GM12878 (cell line): Measurements from ENCODE around the gene CACNA1B. TPM values are rescaled to one million over a fixed set of nuclear protein-coding genes. Genes with fewer than 3 reads are reported as not detected.
"Not testable (repeated sequence)": the region's sequence is repeated elsewhere in the genome, so short reads cannot be mapped to it uniquely, and the experiment has no call there.

Source experiments
- ATAC-seq: fragments of 200-7000 bp; cut with Tn5 transposase; 3 replicates; pipeline ENCODE4 v1.9.1; 2020; ENCODE audit warnings: mild to moderate bottlenecking, moderate library complexity
- BruUV-seq: library from RNA; stranded (reverse); fragments of 400-500 nt; replicated peaks from 2 replicates; lab custom pipeline; 2021; lab: Mats Ljungman, UMichigan
- CTCF ChIA-PET: fragments of 300-600 bp; sonication (Branson Sonifier 250); formaldehyde crosslinking; extraction: SDS; loops from one replicate; lab custom pipeline; 2021; ENCODE audit warnings: inconsistent platforms; lab: Yijun Ruan, JAX
- POLR2A ChIA-PET: fragments of 350-600 bp; formaldehyde crosslinking; extraction: SDS; loops from one replicate; lab custom pipeline; 2021; ENCODE audit warnings: inconsistent platforms; lab: Charles Lee
- RAD21 ChIA-PET: fragments of 300-600 bp; sonication (Branson Sonifier 250); formaldehyde crosslinking; loops from one replicate; lab custom pipeline; 2023; ENCODE audit warnings: antibody characterized with exemption; ENCODE audit not compliant: unreplicated experiment; lab: Charles Lee
- SMC1A ChIA-PET: fragments of 300-600 bp; sonication (Branson Sonifier 250); formaldehyde crosslinking; loops from one replicate; lab custom pipeline; 2023; ENCODE audit not compliant: unreplicated experiment, uncharacterized antibody; lab: Charles Lee
- DNase-seq: peaks from one replicate; pipeline ENCODE4 v3.0.0-alpha.2; 2011; ENCODE audit warnings: low read depth, low spot score
- FAIRE-seq: peaks from 3 replicates; lab custom pipeline; 2011; peaks lifted over from hg19 to GRCh38; lab: Jason Lieb, UNC
- H2AFZ ChIP-seq: 2 replicates; pipeline ENCODE4 v1.6.0; 2011; ENCODE audit warnings: low read depth, low read length, control low read depth; ENCODE audit not compliant: control insufficient read depth
- H3K27ac ChIP-seq: 2 replicates; pipeline ENCODE4 v1.5.1; 2011; ENCODE audit warnings: control low read depth; ENCODE audit not compliant: control insufficient read depth, insufficient read depth
- H3K27me3 ChIP-seq, 2 experiments: replicated peaks in 1 of 2; 2 replicates each; pipeline versions ENCODE4 v1.6.0 to v1.6.1; 2011; ENCODE audit warnings: low read length in 1 of 2; ENCODE audit not compliant: control insufficient read depth in 2 of 2, insufficient read depth in 2 of 2
- H3K36me3 ChIP-seq, 2 experiments: 2 replicates each; pipeline ENCODE4 v1.5.1; 2011; ENCODE audit warnings: low read length in 1 of 2; ENCODE audit not compliant: control insufficient read depth in 2 of 2, insufficient read depth in 2 of 2
- H3K4me1 ChIP-seq: 2 replicates; pipeline ENCODE4 v1.6.1; 2011; ENCODE audit warnings: mild to moderate bottlenecking, low read length, moderate library complexity, mixed read lengths; ENCODE audit not compliant: control insufficient read depth, insufficient read depth
- H3K4me2 ChIP-seq: 2 replicates; pipeline ENCODE4 v1.6.0; 2011; ENCODE audit warnings: control low read depth; ENCODE audit not compliant: control insufficient read depth, insufficient read depth
- H3K4me3 ChIP-seq: fragments of 200-600 bp; sonication (generic); 2 replicates; pipeline ENCODE4 v1.5.1; 2016
- H3K79me2 ChIP-seq: 2 replicates; pipeline ENCODE4 v1.6.0; 2011; ENCODE audit warnings: low read length; ENCODE audit not compliant: control insufficient read depth, insufficient read depth
- H3K9ac ChIP-seq: 2 replicates; pipeline ENCODE4 v1.8.0; 2011; ENCODE audit warnings: low read length, control low read depth, mixed read lengths; ENCODE audit not compliant: control insufficient read depth, insufficient read depth
- H3K9me3 ChIP-seq: replicated peaks from 3 replicates; pipeline ENCODE4 v1.5.1; 2011; ENCODE audit warnings: mild to moderate bottlenecking, low read length; ENCODE audit not compliant: control insufficient read depth, insufficient read depth
- H4K20me1 ChIP-seq: 2 replicates; pipeline ENCODE4 v1.6.0; 2011; ENCODE audit not compliant: control insufficient read depth, insufficient read depth
- WGBS: methylation state at CpG from one replicate; pipeline ENCODE4 v1.1.6; 2016; ENCODE audit warnings: low lambda C conversion rate; ENCODE audit not compliant: insufficient replicate concordance, insufficient coverage; ENCODE audit errors: missing lambda C conversion rate; 5-methylcytosine and 5-hydroxymethylcytosine counted together
- in situ Hi-C: fragments of 300-500 bp; cut with MboI; formaldehyde crosslinking; loops from 9 replicates; pipeline ENCODE4 v1.14.3; 2018; ENCODE audit warnings: mixed read lengths
- intact Hi-C: fragments of 100-400 bp; cut with micrococcal nuclease; formaldehyde crosslinking; loops from one replicate; pipeline ENCODE4 v1.14.2; 2022; ENCODE audit not compliant: unreplicated experiment
- polyA plus RNA-seq, 11 experiments: library from polyadenylated mRNA; depleted of rRNA in 4 of 11; unstranded in 6 of 11; stranded (reverse) in 5 of 11; fragments of >200 nt; fragmentation: Nextera tagmentation in 4 of 11; fragmentation: Illumina TruSeq in 1 of 11; extraction: Ambion mirVana in 4 of 11; extraction: Trizol in 1 of 11; gene quantifications; 1 replicate in 1 of 11; 2 replicates in 10 of 11; pipeline versions ENCODE4 v1.2.1 to v1.2.3, GENCODE V29; 2011 to 2016; ENCODE audit warnings: inconsistent platforms in 2 of 11, missing spikeins in 2 of 11, low read depth in 1 of 11
- total RNA-seq, 4 experiments: library from RNA; depleted of rRNA in 3 of 4; stranded (reverse); fragments of >200 nt in 3 of 4; fragmentation: Illumina TruSeq in 1 of 4; extraction: Trizol in 1 of 4; gene quantifications; 2 replicates each; pipeline versions ENCODE4 v1.2.1 to v1.2.3, GENCODE V29; 2013 to 2021

The CACNA1B gene
- total and polyA plus RNA-seq, 10 of the 15 experiments (the other 5 are each of a cell fraction or from before 2014, with no cell fraction given), result 0.01 to 0.03 (median 0.01) TPM; not detected in 7

DNA sequence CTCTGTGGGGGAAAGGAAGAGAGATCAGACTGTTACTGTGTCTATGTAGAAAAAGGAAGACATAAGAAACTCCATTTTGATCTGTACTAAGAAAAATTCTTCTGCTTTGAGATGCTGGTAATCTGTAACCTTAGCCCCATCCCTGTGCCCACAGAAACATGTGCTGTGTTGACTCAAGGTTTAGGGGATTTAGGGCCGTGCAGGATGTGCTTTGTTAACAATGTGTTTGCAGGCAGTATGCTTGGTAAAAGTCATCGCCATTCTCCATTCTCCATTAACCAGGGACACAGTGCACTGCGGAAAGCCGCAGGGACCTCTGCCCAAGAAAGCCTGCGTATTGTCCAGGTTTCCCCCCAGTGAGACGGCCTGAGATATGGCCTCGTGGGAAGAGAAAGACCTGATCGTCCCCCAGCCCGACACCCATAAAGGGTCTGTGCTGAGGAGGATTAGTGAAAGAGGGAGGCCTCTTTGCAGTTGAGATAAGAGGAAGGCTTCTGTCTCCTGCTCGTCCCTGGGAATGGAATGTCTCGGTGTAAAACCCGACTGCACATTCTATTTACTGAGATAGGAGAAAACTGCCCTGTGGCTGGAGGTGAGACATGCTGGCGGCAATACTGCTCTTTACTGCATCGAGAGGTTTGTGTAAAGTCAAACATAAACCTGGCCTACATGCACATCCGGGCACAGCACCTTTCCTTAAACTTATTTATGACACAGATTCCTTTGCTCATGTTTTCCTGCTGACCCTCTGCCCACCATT lies 255.5 kb downstream of the CACNA1B start:
- H3K4me2 ChIP-seq, BruUV-seq, in situ Hi-C loops, H3K9me3 ChIP-seq, H4K20me1 ChIP-seq, H3K36me3 ChIP-seq, intact Hi-C loops, SMC1A ChIA-PET, RAD21 ChIA-PET, ATAC-seq, FAIRE-seq, H3K9ac ChIP-seq, H3K27ac ChIP-seq, DNase-seq, H2AFZ ChIP-seq, H3K79me2 ChIP-seq, CTCF ChIA-PET, H3K4me1 ChIP-seq, H3K27me3 ChIP-seq, H3K4me3 ChIP-seq, POLR2A ChIA-PET: not testable (repeated sequence)
- 38% methylated on average over 15 of the region's 15 CpGs for WGBS

GRCh38 chr9:138134581-138134980 lies 257.0 kb downstream of the CACNA1B start:
- H2AFZ ChIP-seq, H3K4me3 ChIP-seq, DNase-seq, SMC1A ChIA-PET, H3K27ac ChIP-seq, CTCF ChIA-PET, H3K4me1 ChIP-seq, intact Hi-C loops, FAIRE-seq, H3K9me3 ChIP-seq, in situ Hi-C loops, POLR2A ChIA-PET, H4K20me1 ChIP-seq, H3K36me3 ChIP-seq, H3K4me2 ChIP-seq, ATAC-seq, RAD21 ChIA-PET, H3K9ac ChIP-seq, BruUV-seq, H3K27me3 ChIP-seq, H3K79me2 ChIP-seq: not testable (repeated sequence)
- WGBS, result 0% methylated on average over 3 of the region's 4 CpGs

DNA sequence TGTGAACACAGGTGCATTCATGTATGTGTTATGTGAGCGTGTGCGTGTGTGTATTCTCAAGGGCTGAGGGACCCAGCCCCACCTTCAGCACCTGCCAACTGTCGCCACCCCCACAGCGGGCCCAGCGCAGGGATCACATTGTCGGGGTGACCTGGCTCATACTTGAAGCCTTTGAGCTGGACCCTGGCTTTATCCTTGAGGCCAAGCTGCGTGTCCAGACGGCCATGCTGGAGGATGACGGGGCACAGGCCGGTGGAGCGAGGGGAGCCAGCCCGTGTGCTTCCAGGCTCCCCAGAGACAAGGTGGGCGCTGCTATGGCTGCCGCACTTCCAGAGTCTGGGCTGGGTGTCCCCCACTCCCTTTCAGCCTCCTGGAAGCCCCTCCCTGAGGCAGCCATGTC lies 261.5 kb downstream of the CACNA1B start:
- ATAC-seq, POLR2A ChIA-PET, FAIRE-seq, DNase-seq, H3K4me3 ChIP-seq, SMC1A ChIA-PET, H3K4me2 ChIP-seq, BruUV-seq, H3K27ac ChIP-seq, H3K9me3 ChIP-seq, H3K9ac ChIP-seq, H3K4me1 ChIP-seq, intact Hi-C loops, H2AFZ ChIP-seq, H3K79me2 ChIP-seq, in situ Hi-C loops, H3K27me3 ChIP-seq, H3K36me3 ChIP-seq, RAD21 ChIA-PET, H4K20me1 ChIP-seq, CTCF ChIA-PET: not testable (repeated sequence)
- WGBS, result 27% methylated on average over 13 of the region's 14 CpGs

- CTCF ChIA-PET, H3K36me3 ChIP-seq, H4K20me1 ChIP-seq, H3K4me3 ChIP-seq, H3K27me3 ChIP-seq, RAD21 ChIA-PET, in situ Hi-C loops, POLR2A ChIA-PET, H3K27ac ChIP-seq, SMC1A ChIA-PET, H3K9ac ChIP-seq, ATAC-seq, intact Hi-C loops, H3K4me2 ChIP-seq, FAIRE-seq, DNase-seq, H3K9me3 ChIP-seq, H3K79me2 ChIP-seq, BruUV-seq, H2AFZ ChIP-seq, H3K4me1 ChIP-seq: not testable (repeated sequence)
- 72% methylated on average over 13 of the region's 15 CpGs for WGBS
Measured at GRCh38 chr9:138140980-138141379, 263.4 kb downstream of the CACNA1B start.
